ENCODE measurements around the gene MAP3K14. TPM values are rescaled to one million over a fixed set of nuclear protein-coding genes. Genes with fewer than 3 reads are reported as not detected.

The MAP3K14 gene
- total RNA-seq, 4 donors from 2014 or later = 9.6 to 14.4 (median 11.9) TPM

GRCh38 chr17:45221081-45222013 lies 95.5 kb downstream of the MAP3K14 start, which contains the start of gene FMNL1:
Gene FMNL1 (plus strand): TSS chr17:45221885. CDS start chr17:45222125, 240 bp downstream.
- TF ChIP-seq CTCF (IDR thresholded peaks at IDR 0.05) (no peak), POLR2A (IDR thresholded peaks at IDR 0.05) (no peak), POLR2AphosphoS5 (IDR thresholded peaks at IDR 0.05) (no peak), EP300 (IDR thresholded peaks at IDR 0.05) (no peak)
- Histone ChIP-seq H3K27me3 (peaks cover 11% of the 10 kb centered on the region), H3K4me3 (peak within 1 kb of the TSS; percentile 81), H3K27ac (peak within 1 kb of the TSS; percentile 75), H3K4me1 (peaks cover 64% of the 10 kb centered on the region), H3K9me3 (no peaks in the 10 kb centered on the region), H3K36me3 (no peaks in the 10 kb centered on the region)
- no peak for DNase-seq (ENCODE audit: low spot score in 2 of 2)
- WGBS = 44% methylated on average over 5 of the region's 98 CpGs

DNA sequence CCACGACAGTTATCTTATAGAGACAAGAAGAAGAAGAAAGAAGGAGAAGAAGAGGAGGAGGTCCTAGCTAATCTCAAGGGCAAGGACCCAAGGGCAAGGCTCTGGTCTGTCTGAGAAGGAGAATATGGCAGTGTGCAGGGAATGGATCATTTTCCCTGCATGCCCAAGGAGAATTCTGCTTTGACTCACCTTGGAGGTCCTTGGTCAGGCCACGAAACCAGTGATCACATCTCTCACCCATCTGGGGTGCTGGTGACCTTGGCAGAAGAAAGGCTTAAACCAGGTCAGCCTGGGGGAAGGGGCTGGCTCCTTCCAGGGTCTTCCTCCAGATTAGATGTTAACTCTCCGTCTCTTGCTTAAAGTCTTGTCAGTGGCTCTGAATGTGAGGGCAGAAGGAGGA lies 96.7 kb downstream of the MAP3K14 start:
- 84% methylated on average over 3 of the region's 3 CpGs for WGBS
- TF ChIP-seq EP300 (IDR thresholded peaks at IDR 0.05) = no peak
- TF ChIP-seq CTCF (IDR thresholded peaks at IDR 0.05) = no peak
- TF ChIP-seq POLR2A (IDR thresholded peaks at IDR 0.05) = no peak
- TF ChIP-seq POLR2AphosphoS5 (IDR thresholded peaks at IDR 0.05) = no peak
- no peak overlapping the region for H3K27ac ChIP-seq
- peaks cover 11% of the 10 kb centered on the region for H3K27me3 ChIP-seq
- no peaks in the 10 kb centered on the region for H3K9me3 ChIP-seq
- H3K4me1 ChIP-seq = peaks cover 53% of the 10 kb centered on the region
- no peak for DNase-seq (ENCODE audit: low spot score in 2 of 2)
- no peaks in the 10 kb centered on the region for H3K36me3 ChIP-seq
- H3K4me3 ChIP-seq = no peak overlapping the region

- H3K36me3 ChIP-seq = no peaks in the 10 kb centered on the region
- no peak overlapping the region for H3K4me3 ChIP-seq
- TF ChIP-seq CTCF (IDR thresholded peaks at IDR 0.05) = peak; percentile 86 to 99
- peak in 1 of 3 donors; percentile 62 for TF ChIP-seq POLR2AphosphoS5 (IDR thresholded peaks at IDR 0.05)
- TF ChIP-seq POLR2A (IDR thresholded peaks at IDR 0.05) = no peak
- TF ChIP-seq EP300 (IDR thresholded peaks at IDR 0.05) = no peak
- H3K27me3 ChIP-seq = peaks cover 11% of the 10 kb centered on the region
- H3K4me1 ChIP-seq = peaks cover 47% of the 10 kb centered on the region
- 11% methylated on average over 12 of the region's 12 CpGs for WGBS
- H3K27ac ChIP-seq = no peak overlapping the region
- no peaks in the 10 kb centered on the region for H3K9me3 ChIP-seq
- DNase-seq (ENCODE audit: low spot score in 2 of 2) = peak; percentile 95
These were observed 97.7 kb downstream of the MAP3K14 start for GRCh38 chr17:45218895-45219661.

Other genes starting within 250 kb of the MAP3K14 start
- gene PLCD3, start 184.5 kb downstream of the MAP3K14 start, total RNA-seq = 10 to 100 TPM; 44.7 to 87.1 (median 58.3) TPM
- 10 to 100 TPM in 2 of 4 donors, 1 to 10 TPM in 2; 6.2 to 37.7 (median 10.9) TPM for gene ACBD4, start 181.3 kb downstream of the MAP3K14 start, total RNA-seq
- gene HEXIM1, start 168.5 kb downstream of the MAP3K14 start, total RNA-seq = 10 to 100 TPM; 23.1 to 35.6 (median 27.8) TPM
- gene HEXIM2, start 155.1 kb downstream of the MAP3K14 start, total RNA-seq = 10 to 100 TPM in 1 of 4 donors, 1 to 10 TPM in 3; 2.2 to 10.4 (median 4.4) TPM
- gene FMNL1, start 95.1 kb downstream of the MAP3K14 start, total RNA-seq = 10 to 100 TPM in 1 of 4 donors, 1 to 10 TPM in 3; 5.9 to 14.6 (median 8.0) TPM
- not detected for gene SPATA32, start 54.9 kb downstream of the MAP3K14 start, total RNA-seq
- gene ARHGAP27, start 115.8 kb upstream of the MAP3K14 start, total RNA-seq = 10 to 100 TPM; 54.4 to 93.6 (median 71.3) TPM
- gene PLEKHM1, start 173.7 kb upstream of the MAP3K14 start, total RNA-seq = 100 to 1,000 TPM in 2 of 4 donors, 10 to 100 TPM in 2; 60.4 to 124 (median 94.1) TPM

Measured in suprapubic skin (tissue), 4 donors.